Measurements from ENCODE around the gene NFKBIE. TPM values are rescaled to one million over a fixed set of nuclear protein-coding genes. Genes with fewer than 3 reads are reported as not detected.
A peak's percentile ranks its signal among the peaks of the same experiment; 100 is the strongest.

The NFKBIE gene
- total and polyA plus RNA-seq, 2 of the 13 experiments (the other 11 are each of a cell fraction or from before 2014, with no cell fraction given): 6.7 to 14.5 TPM

DNA sequence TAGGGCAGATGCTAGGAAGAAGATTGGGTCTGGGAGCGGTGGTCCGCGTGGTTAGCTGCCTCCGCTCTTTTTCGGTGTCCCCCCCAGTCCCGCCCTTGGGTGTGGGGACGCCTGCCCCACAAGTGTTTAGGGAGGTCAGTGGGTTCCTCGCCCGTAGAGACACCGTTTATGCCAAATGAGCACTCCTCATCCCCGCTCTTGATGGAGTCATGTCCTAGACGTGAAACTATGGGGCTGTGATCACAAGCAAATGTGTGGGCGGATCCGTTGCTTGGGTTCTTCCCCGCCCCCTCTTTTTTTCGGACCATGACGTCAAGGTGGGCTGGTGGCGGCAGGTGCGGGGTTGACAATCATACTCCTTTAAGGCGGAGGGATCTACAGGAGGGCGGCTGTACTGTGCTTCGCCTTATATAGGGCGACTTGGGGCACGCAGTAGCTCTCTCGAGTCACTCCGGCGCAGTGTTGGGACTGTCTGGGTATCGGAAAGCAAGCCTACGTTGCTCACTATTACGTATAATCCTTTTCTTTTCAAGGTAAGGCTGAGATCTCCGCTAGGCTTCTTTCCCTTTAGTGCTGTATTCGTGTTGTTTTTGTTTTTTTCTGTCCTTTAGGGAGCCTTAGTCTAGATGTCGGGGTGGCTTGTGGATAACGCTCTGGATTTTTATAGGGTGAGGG lies 18.6 kb downstream of the NFKBIE start, which contains the start of gene HSP90AB1 (continued):
- TF ChIP-seq, protein P1, sequence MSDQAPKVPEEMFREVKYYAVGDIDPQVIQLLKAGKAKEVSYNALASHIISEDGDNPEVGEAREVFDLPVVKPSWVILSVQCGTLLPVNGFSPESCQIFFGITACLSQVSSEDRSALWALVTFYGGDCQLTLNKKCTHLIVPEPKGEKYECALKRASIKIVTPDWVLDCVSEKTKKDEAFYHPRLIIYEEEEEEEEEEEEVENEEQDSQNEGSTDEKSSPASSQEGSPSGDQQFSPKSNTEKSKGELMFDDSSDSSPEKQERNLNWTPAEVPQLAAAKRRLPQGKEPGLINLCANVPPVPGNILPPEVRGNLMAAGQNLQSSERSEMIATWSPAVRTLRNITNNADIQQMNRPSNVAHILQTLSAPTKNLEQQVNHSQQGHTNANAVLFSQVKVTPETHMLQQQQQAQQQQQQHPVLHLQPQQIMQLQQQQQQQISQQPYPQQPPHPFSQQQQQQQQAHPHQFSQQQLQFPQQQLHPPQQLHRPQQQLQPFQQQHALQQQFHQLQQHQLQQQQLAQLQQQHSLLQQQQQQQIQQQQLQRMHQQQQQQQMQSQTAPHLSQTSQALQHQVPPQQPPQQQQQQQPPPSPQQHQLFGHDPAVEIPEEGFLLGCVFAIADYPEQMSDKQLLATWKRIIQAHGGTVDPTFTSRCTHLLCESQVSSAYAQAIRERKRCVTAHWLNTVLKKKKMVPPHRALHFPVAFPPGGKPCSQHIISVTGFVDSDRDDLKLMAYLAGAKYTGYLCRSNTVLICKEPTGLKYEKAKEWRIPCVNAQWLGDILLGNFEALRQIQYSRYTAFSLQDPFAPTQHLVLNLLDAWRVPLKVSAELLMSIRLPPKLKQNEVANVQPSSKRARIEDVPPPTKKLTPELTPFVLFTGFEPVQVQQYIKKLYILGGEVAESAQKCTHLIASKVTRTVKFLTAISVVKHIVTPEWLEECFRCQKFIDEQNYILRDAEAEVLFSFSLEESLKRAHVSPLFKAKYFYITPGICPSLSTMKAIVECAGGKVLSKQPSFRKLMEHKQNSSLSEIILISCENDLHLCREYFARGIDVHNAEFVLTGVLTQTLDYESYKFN (CRISPR knock-in tag; conservative IDR thresholded peaks at IDR 0.05): peak; percentile 59
- TF ChIP-seq FOSL1 (CRISPR knock-in tag; IDR thresholded peaks at IDR 0.05; ENCODE audit: borderline replicate concordance) (no peak), ZIK1 (CRISPR knock-in tag; IDR thresholded peaks at IDR 0.05; ENCODE audit: borderline replicate concordance, low read depth) (peak; percentile 74; the same call in 1 of the 2 replicates), ZNF451 (CRISPR knock-in tag; IDR thresholded peaks at IDR 0.05) (no peak), ZNF350 (CRISPR knock-in tag; IDR thresholded peaks at IDR 0.05; ENCODE audit: borderline replicate concordance, low read depth) (peak; percentile 46), NFE2 (CRISPR knock-in tag; IDR thresholded peaks at IDR 0.05) (no peak), ZNF598 (CRISPR knock-in tag; IDR thresholded peaks at IDR 0.05; ENCODE audit: borderline replicate concordance) (peak; percentile 14; the same call in 1 of the 2 replicates), REPIN1 (CRISPR knock-in tag; IDR thresholded peaks at IDR 0.05; ENCODE audit: borderline replicate concordance, low read depth) (peak; percentile 80), TAF1 (CRISPR knock-in tag; IDR thresholded peaks at IDR 0.05) (peak; percentile 99), CEBPG (CRISPR knock-in tag; IDR thresholded peaks at IDR 0.05) (0 out of 2 replicates have a peak, but pooled peaks have one; percentile 26), SIX4 (CRISPR knock-in tag; IDR thresholded peaks at IDR 0.05) (peak; percentile 48; the same call in 1 of the 2 replicates), GABPB1 (CRISPR knock-in tag; IDR thresholded peaks at IDR 0.05) (0 out of 2 replicates have a peak, but pooled peaks have one; percentile 15)
- TF ChIP-seq, protein P2, sequence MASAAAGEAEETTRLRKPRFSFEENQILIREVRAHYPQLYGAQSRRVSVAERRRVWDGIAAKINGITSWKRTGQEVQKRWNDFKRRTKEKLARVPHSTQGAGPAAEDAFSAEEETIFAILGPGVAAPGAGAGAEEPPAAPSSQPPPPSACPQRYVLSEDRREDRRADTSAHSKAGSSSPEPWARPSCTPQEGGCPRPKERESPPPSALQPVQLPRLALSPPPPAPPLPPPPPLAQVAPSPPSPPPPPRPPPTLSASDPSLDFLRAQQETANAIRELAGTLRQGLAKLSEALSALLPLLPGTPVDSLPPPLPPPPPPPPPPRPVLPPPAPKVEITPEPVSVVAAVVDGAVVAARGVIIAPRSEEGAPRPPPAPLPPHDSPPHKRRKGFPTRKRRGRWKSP (CRISPR knock-in tag; IDR thresholded peaks at IDR 0.05): peak; percentile 70; the same call in 1 of the 2 replicates
- TF ChIP-seq, protein P3, sequence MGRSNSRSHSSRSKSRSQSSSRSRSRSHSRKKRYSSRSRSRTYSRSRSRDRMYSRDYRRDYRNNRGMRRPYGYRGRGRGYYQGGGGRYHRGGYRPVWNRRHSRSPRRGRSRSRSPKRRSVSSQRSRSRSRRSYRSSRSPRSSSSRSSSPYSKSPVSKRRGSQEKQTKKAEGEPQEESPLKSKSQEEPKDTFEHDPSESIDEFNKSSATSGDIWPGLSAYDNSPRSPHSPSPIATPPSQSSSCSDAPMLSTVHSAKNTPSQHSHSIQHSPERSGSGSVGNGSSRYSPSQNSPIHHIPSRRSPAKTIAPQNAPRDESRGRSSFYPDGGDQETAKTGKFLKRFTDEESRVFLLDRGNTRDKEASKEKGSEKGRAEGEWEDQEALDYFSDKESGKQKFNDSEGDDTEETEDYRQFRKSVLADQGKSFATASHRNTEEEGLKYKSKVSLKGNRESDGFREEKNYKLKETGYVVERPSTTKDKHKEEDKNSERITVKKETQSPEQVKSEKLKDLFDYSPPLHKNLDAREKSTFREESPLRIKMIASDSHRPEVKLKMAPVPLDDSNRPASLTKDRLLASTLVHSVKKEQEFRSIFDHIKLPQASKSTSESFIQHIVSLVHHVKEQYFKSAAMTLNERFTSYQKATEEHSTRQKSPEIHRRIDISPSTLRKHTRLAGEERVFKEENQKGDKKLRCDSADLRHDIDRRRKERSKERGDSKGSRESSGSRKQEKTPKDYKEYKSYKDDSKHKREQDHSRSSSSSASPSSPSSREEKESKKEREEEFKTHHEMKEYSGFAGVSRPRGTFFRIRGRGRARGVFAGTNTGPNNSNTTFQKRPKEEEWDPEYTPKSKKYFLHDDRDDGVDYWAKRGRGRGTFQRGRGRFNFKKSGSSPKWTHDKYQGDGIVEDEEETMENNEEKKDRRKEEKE (IDR thresholded peaks at IDR 0.05): no peak
- TF ChIP-seq, protein P4, sequence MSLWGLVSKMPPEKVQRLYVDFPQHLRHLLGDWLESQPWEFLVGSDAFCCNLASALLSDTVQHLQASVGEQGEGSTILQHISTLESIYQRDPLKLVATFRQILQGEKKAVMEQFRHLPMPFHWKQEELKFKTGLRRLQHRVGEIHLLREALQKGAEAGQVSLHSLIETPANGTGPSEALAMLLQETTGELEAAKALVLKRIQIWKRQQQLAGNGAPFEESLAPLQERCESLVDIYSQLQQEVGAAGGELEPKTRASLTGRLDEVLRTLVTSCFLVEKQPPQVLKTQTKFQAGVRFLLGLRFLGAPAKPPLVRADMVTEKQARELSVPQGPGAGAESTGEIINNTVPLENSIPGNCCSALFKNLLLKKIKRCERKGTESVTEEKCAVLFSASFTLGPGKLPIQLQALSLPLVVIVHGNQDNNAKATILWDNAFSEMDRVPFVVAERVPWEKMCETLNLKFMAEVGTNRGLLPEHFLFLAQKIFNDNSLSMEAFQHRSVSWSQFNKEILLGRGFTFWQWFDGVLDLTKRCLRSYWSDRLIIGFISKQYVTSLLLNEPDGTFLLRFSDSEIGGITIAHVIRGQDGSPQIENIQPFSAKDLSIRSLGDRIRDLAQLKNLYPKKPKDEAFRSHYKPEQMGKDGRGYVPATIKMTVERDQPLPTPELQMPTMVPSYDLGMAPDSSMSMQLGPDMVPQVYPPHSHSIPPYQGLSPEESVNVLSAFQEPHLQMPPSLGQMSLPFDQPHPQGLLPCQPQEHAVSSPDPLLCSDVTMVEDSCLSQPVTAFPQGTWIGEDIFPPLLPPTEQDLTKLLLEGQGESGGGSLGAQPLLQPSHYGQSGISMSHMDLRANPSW (CRISPR knock-in tag; IDR thresholded peaks at IDR 0.05; ENCODE audit: borderline replicate concordance): peak; percentile 8; the same call in 1 of the 2 replicates
- TF ChIP-seq, protein P5, sequence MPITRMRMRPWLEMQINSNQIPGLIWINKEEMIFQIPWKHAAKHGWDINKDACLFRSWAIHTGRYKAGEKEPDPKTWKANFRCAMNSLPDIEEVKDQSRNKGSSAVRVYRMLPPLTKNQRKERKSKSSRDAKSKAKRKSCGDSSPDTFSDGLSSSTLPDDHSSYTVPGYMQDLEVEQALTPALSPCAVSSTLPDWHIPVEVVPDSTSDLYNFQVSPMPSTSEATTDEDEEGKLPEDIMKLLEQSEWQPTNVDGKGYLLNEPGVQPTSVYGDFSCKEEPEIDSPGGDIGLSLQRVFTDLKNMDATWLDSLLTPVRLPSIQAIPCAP (CRISPR knock-in tag; IDR thresholded peaks at IDR 0.05; ENCODE audit: low read depth): no peak; the same call in 1 of the 2 replicates

Measured in HepG2 (cell line).